ENCODE measurements around the gene DNAJB4.

The DNAJB4 gene

DNA sequence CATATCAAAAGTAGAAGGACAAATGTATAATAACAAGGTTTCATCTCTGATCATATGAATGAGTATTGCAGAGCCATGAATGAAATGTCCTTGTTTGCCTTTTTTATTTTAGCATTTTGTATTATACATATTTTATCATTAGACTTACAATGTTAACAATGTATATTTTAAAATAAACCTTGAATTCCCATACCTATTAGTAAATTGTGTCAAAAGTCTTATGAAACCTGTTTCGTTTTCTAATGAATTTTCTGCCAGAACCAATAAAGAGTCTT lies 646 bp downstream of the DNAJB4 start:
- TF ChIP-seq, protein P1, sequence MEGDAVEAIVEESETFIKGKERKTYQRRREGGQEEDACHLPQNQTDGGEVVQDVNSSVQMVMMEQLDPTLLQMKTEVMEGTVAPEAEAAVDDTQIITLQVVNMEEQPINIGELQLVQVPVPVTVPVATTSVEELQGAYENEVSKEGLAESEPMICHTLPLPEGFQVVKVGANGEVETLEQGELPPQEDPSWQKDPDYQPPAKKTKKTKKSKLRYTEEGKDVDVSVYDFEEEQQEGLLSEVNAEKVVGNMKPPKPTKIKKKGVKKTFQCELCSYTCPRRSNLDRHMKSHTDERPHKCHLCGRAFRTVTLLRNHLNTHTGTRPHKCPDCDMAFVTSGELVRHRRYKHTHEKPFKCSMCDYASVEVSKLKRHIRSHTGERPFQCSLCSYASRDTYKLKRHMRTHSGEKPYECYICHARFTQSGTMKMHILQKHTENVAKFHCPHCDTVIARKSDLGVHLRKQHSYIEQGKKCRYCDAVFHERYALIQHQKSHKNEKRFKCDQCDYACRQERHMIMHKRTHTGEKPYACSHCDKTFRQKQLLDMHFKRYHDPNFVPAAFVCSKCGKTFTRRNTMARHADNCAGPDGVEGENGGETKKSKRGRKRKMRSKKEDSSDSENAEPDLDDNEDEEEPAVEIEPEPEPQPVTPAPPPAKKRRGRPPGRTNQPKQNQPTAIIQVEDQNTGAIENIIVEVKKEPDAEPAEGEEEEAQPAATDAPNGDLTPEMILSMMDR (IDR thresholded peaks at IDR 0.05; ENCODE audit: low read depth, low read length), result no peak
- DNase-seq (ENCODE audit: extremely low read depth, low read depth), result no peak

DNA sequence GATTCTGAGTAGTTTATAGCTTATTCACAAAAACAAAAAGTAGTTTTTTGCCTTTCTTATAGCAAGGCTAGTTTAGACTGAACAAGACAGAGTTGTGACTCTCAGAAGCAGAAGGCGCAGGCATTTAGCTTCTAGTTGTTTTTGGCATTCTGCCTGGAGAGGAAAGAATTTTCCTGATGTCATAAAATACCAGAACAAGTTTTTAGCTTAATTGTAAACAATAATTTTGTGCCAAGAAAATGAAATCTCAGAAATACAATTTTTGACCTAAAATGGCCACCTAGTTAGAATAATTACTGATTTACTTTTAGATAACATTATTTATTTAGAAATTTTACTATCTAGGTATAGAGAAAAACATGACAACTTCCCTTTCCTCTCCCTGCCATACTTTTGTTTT lies 1.0 kb downstream of the DNAJB4 start:
- TF ChIP-seq, protein P1 (IDR thresholded peaks at IDR 0.05; ENCODE audit: low read depth, low read length), result no peak
- peak; percentile 85 for DNase-seq (ENCODE audit: extremely low read depth, low read depth)

DNA sequence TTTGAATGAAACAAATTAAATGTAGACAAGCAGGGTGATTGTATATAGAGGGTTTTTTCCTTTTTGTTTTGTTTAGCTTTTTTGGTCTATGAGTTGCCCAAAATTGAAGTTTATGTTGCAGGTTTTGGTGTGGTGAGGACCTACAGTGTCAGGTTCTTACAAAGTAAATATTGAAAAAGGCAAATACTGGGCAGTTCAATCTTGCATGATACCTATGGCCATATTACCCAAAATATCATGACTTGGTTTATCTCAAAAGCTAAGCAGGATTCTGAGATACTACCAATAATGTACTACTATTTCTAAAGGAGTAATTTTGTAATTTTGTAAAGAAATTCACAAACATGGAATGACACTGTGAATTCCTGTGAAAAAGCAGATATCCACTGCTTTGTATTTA lies 1.8 kb downstream of the DNAJB4 start:
- DNase-seq (ENCODE audit: extremely low read depth, low read depth), result no peak
- TF ChIP-seq, protein P1 (IDR thresholded peaks at IDR 0.05; ENCODE audit: low read depth, low read length), result no peak

DNA sequence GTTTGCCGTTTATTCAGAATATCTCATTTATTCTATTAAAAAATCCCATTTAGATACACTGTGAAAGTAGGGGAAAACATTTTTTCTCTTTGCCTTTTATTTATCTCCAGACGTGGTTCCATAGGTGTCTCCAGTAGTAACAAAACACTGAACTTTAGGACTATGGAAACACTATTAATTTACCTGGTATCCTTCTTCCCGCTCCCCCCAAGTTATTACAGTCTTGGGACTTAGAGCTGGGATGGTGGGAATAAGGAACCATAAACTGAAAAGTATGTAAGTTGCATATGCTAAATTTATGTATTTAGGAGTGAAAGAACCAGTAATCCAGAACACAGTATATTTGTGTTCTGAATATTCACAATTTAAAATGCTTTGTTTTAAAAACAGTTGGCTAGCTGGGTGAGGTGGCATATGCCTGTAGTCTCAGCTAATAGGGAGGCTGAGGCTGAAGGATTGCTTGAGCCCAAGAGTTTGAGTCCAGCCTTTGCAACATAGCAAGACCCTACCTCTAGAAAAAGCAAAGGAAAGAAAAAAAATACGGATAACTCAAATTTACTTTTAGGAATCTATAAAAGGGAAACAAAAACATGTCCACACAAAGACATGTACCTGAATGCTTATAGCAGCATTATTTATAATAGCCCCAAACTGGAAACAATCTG lies 3.1 kb downstream of the DNAJB4 start:
- TF ChIP-seq, protein P1 (IDR thresholded peaks at IDR 0.05; ENCODE audit: low read depth, low read length), result no peak

DNA sequence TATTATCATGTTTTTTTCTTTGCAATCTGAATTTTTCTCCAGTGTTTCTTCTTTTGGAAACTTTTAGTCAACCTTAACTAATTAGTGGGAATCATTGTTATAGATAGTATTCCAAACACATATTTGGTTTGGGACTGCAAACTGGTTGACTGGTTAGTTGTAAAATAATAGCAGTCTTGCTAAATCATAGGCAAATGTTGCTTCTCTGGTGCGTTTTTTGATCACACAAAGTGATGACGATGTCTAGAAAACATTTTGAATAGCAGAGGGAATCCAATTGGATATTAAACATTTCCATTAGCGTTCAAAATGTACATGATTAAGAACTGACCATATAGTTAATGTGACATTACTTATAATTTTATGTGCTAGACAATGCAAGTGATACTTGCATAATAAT lies 4.5 kb downstream of the DNAJB4 start:
- TF ChIP-seq, protein P1 (IDR thresholded peaks at IDR 0.05; ENCODE audit: low read depth, low read length), result no peak
- DNase-seq (ENCODE audit: extremely low read depth, low read depth), result no peak

More for the DNA sequence above, 3.1 kb downstream of the DNAJB4 start:
- no peak for DNase-seq (ENCODE audit: extremely low read depth, low read depth)

DNA sequence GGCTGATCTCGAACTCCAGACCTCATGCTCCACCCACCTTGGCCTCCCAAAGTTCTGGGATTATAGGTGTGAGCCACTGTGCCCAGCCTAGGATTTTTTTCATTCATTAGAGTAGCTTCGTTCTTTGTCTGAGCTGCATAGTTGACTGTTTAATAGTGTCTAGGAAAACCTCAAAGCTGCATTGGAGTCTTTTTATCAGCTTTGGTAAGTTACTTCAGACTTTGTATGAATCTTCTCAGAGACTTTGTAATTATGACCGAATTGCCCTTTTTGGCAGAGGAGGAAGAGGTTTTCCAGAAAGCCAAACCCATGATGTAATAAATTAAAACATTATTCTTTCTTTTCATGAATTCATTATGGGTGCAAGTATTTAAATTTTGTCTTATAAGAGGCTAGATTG lies 5.1 kb downstream of the DNAJB4 start:
- TF ChIP-seq, protein P1 (IDR thresholded peaks at IDR 0.05; ENCODE audit: low read depth, low read length), result no peak
- no peak for DNase-seq (ENCODE audit: extremely low read depth, low read depth)

DNA sequence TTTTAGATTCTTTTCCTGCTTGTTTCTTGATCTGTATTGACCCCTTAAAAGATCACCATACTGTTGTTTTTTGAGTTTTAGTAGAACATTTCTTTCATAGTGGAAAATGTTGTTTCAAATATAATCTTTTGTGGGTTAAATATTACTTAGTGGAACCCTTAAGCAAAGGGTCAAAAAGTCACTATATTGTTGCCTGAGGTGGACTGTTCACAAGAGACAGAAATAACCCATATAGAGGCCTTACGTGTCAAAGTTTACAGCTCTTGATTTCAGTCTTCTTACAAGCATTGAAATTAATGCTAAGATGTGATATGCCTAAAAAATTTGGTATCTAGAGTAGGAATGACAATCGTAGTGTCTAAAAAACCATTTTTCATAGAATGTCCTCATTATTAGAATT lies 6.3 kb downstream of the DNAJB4 start:
- TF ChIP-seq, protein P1 (IDR thresholded peaks at IDR 0.05; ENCODE audit: low read depth, low read length), result no peak
- DNase-seq (ENCODE audit: extremely low read depth, low read depth), result no peak
